Heart right ventricle (tissue), 16 donors: ENCODE results near the gene C19orf25. TPM values are rescaled to one million over a fixed set of nuclear protein-coding genes. Genes with fewer than 3 reads are reported as not detected.

Experiments used
- ATAC-seq, 8 donors: fragments of 200-7000 bp; cut with Tn5 transposase; one replicate each; pipeline ENCODE4 v1.9.1; 2020; ENCODE audit warnings: mild to moderate bottlenecking in 8 of 8, moderate library complexity in 8 of 8, moderate number of reproducible peaks in 1 of 8
- DNase-seq, 2 donors: peaks; one replicate each; pipeline ENCODE4 v3.0.0-alpha.2; 2020
- H3K27ac ChIP-seq, 10 donors: fragments of 200-600 bp; sonication (generic) in 2 of 10; one replicate each; pipeline versions ENCODE4 v1.5.0 to v1.8.0; 2020 to 2022; ENCODE audit warnings: mild to moderate bottlenecking in 3 of 10
- H3K27me3 ChIP-seq, 7 donors: fragments of 200-600 bp; one replicate each; pipeline ENCODE4 v1.8.0; 2021 to 2022; ENCODE audit warnings: mild to moderate bottlenecking in 2 of 7
- H3K36me3 ChIP-seq, 9 donors: fragments of 200-600 bp; sonication (generic) in 1 of 9; one replicate each; pipeline versions ENCODE4 v1.5.0 to v1.8.0; 2020 to 2022; ENCODE audit warnings: mild to moderate bottlenecking in 2 of 9
- H3K4me1 ChIP-seq, 9 donors: fragments of 200-600 bp; sonication (generic) in 1 of 9; one replicate each; pipeline versions ENCODE4 v1.5.0 to v1.8.0; 2020 to 2022; ENCODE audit warnings: mild to moderate bottlenecking in 4 of 9
- H3K4me3 ChIP-seq, 10 donors: fragments of 200-600 bp; sonication (generic) in 2 of 10; one replicate each; pipeline versions ENCODE4 v1.5.0 to v1.8.0; 2020 to 2022; ENCODE audit warnings: mild to moderate bottlenecking in 7 of 10, moderate library complexity in 2 of 10
- H3K9me3 ChIP-seq, 11 donors: fragments of 200-600 bp in 10 of 11; sonication (generic) in 2 of 11; one replicate each; pipeline versions ENCODE4 v1.5.0 to v1.8.0; 2013 to 2022; ENCODE audit warnings: mild to moderate bottlenecking in 2 of 11, control low read depth in 1 of 11, moderate library complexity in 1 of 11
- CTCF ChIP-seq, 9 donors: fragments of 200-600 bp; sonication (generic) in 2 of 9; IDR thresholded peaks; one replicate each; pipeline versions ENCODE4 v1.5.0 to v1.8.0; 2021 to 2022; ENCODE audit warnings: antibody characterized with exemption in 9 of 9, mild to moderate bottlenecking in 5 of 9, moderate library complexity in 1 of 9
- WGBS, 2 donors: extraction: QIAGEN DNeasy Blood & Tissue Kit; methylation state at CpG; one replicate each; pipeline ENCODE4 v1.1.7; 2013; ENCODE audit warnings: inconsistent platforms in 1 of 2; 5-methylcytosine and 5-hydroxymethylcytosine counted together
- intact Hi-C, 10 donors: fragments of 100-400 bp; cut with DNase I; formaldehyde crosslinking; loops; one replicate each; pipeline versions ENCODE4 v1.11.1 to v1.14.2; 2022
- polyA plus RNA-seq, 2 donors: library from polyadenylated mRNA; stranded (reverse); fragments of 200-250 nt; gene quantifications; one replicate each; pipeline ENCODE4 v1.2.3, GENCODE V29; 2013
- total RNA-seq, 10 donors: library from RNA; stranded (reverse); fragmentation: NEBNext Ultra II Directional in 3 of 10; extraction: Animal tissue kit (Norgen Biotek cat#: 25700) in 3 of 10; gene quantifications; one replicate each; pipeline versions ENCODE4 v1.2.1 to v1.2.4, GENCODE V29; 2021 to 2023
- donor health status: Arrhythmogenic right ventricular cardiomyopathy.
- donor health status: ischemic (EF 13 %, LVEDD 7.1; RV severe dilation, severe dysfunction).
- donor health status: healthy with polysubstance abuse.
- donor health status: DM: no; HTN: yes; CAD: no.
- donor health status: DM: no; HTN: no; CAD: no.
- donor health status: ischemic (EF 25% LVEDD 6.9; RV normal size, moderate dysfunction).
- donor health status: ischemic (EF 25% LVEDD 5.7; RV mildly dilated, moderate dysfunction).
- donor health status: healthy.
- donor health status: DM: yes; HTN: yes; CAD: no.
- donor health status: Ischemic cardiomyopathy.
- donor health status: ischemic (EF 35%, LVEDD 5.7; RV mildly dilated, moderate dysfunction).
- donor health status: nonischemic (EF 11% LVEDD 7.7; RV severe dilation, severe dysfunction).
- donor health status: DM: yes; HTN: yes; CAD: no.
- donor health status: PGD.
- donor health status: ischemic (EF 29% LVEDD 5.4; RV normal size, mild dysfunction).
- donor health status: nonischemic (EF 23%, LVEDD 6.1; RV moderate dilation, normal function).

Gene C19orf25
- total and polyA plus RNA-seq, 12 donors, result 12.7 to 29.8 (median 15.4) TPM

GRCh38 chr19:1430246-1430645, 48.8 kb downstream of the C19orf25 start:
- TF ChIP-seq CTCF (IDR thresholded peaks at IDR 0.05), result no peak
- peak in 2 of 8 donors; percentile 2 to 3 for ATAC-seq
- 83 to 85% methylated on average over 14 of the region's 14 CpGs for WGBS, 2 donors
- DNase-seq, result no peak
- peak overlapping the region in 1 of 10 donors; percentile 74 for H3K27ac ChIP-seq
- intact Hi-C loops, result no loop called here
- H3K4me1 ChIP-seq, result peaks cover 0 to 34% (median 16%) of the 10 kb centered on the region in 9 donors
- H3K9me3 ChIP-seq, result no peaks in the 10 kb centered on the region
- H3K4me3 ChIP-seq, result no peak overlapping the region
- no peaks in the 10 kb centered on the region for H3K27me3 ChIP-seq
- H3K36me3 ChIP-seq, result peaks cover 0 to 100% (median 61%) of the 10 kb centered on the region in 9 donors

GRCh38 chr19:1429750-1430149, 49.3 kb downstream of the C19orf25 start:
- Histone ChIP-seq H3K36me3 (peaks cover 0 to 100% (median 61%) of the 10 kb centered on the region in 9 donors), H3K27me3 (no peaks in the 10 kb centered on the region), H3K4me3 (no peak overlapping the region), H3K4me1 (peaks cover 0 to 34% (median 16%) of the 10 kb centered on the region in 9 donors), H3K27ac (peak overlapping the region in 6 of 10 donors; percentile 2 to 77 (median 58)), H3K9me3 (no peaks in the 10 kb centered on the region)
- 42 to 46% methylated on average over 14 of the region's 14 CpGs for WGBS, 2 donors
- DNase-seq (peak; percentile 63), ATAC-seq (peak; percentile 63 to 90 (median 78))
- no peak for TF ChIP-seq CTCF (IDR thresholded peaks at IDR 0.05)
- intact Hi-C loops, result no loop called here

GRCh38 chr19:1428738-1429391, 50.1 kb downstream of the C19orf25 start:
- H3K27me3 ChIP-seq, result no peaks in the 10 kb centered on the region
- DNase-seq, result no peak
- intact Hi-C loops, result no loop called here
- no peaks in the 10 kb centered on the region for H3K9me3 ChIP-seq
- TF ChIP-seq CTCF (IDR thresholded peaks at IDR 0.05), result no peak
- ATAC-seq, result peak in 7 of 8 donors; percentile 2 to 57 (median 21)
- peaks cover 0 to 34% (median 16%) of the 10 kb centered on the region in 9 donors for H3K4me1 ChIP-seq
- peak overlapping the region in 6 of 10 donors; percentile 32 to 77 (median 58) for H3K27ac ChIP-seq
- H3K36me3 ChIP-seq, result peaks cover 0 to 98% (median 59%) of the 10 kb centered on the region in 9 donors
- 85 to 88% methylated on average over 41 of the region's 41 CpGs for WGBS, 2 donors
- H3K4me3 ChIP-seq, result no peak overlapping the region

GRCh38 chr19:1427221-1427920, 51.6 kb downstream of the C19orf25 start:
- H3K4me3 ChIP-seq, result no peak overlapping the region
- intact Hi-C loops, result no loop called here
- no peak for TF ChIP-seq CTCF (IDR thresholded peaks at IDR 0.05)
- no peak overlapping the region for H3K27ac ChIP-seq
- no peaks in the 10 kb centered on the region for H3K9me3 ChIP-seq
- H3K36me3 ChIP-seq, result peaks cover 0 to 98% (median 57%) of the 10 kb centered on the region in 9 donors
- 91 to 92% methylated on average over 27 of the region's 27 CpGs for WGBS, 2 donors
- ATAC-seq (no peak), DNase-seq (no peak)
- H3K4me1 ChIP-seq, result peaks cover 0 to 40% (median 16%) of the 10 kb centered on the region in 9 donors
- no peaks in the 10 kb centered on the region for H3K27me3 ChIP-seq
